Measurements from ENCODE around the gene ABCD2.

ABCD2 gene

DNA sequence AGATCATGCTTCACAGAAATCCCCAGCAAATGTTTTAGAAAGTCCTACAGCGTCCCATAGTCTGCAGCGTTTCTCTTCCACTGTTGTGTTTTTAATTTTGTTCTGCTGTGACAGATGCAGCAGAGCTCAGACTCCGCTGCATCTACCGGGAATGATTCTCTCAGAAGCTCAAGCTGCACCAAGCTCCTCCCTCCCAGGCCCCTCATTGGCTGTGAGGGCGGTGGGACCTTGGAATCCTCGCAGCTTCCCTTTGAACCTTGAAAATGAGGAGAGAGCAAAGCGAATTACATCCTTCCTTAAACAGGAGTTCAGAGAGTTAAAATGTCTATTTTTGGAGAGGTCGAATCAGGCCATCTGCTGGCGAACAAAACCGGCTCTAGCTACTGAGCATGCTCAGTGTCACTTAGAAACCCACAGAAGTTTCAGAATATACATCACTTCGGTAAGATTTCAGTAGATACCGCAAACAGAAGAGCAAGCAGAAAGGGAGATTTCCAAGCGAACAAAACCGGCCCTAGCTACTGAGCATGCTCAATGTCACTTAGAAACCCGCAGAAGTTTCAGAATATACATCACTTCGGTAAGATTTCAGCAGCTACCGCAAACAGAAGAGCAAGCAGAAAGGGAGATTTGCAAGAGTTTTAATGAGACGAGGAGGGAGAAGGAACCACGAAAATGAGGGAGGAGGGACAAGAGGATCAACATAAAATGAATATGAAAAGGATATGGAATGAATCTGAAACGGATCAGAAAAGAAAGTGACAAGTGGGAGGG lies at the start of gene ABCD2:
TSS of gene ABCD2 (minus strand) at position 144 of the 774 bp plus-strand sequence. CDS start 188 bp downstream, outside the sequence.
- Histone ChIP-seq H3K27me3 (peaks cover 18% of the 10 kb centered on the region), H3K27ac (no peak within 1 kb of the TSS), H3K4me3 (ENCODE audit: low read depth in 1 of 2, low read length in 1 of 2) (peak within 1 kb of the TSS in 1 of 2 experiments; percentile 7), H3K4me1 (ENCODE audit: control insufficient read depth in 1 of 2, insufficient read depth in 1 of 2, low read depth in 1 of 2, low read length in 1 of 2) (no peaks in the 10 kb centered on the region), H3K9me3 (no peaks in the 10 kb centered on the region), H3K36me3 (no peaks in the 10 kb centered on the region)
- TF ChIP-seq, protein P1, sequence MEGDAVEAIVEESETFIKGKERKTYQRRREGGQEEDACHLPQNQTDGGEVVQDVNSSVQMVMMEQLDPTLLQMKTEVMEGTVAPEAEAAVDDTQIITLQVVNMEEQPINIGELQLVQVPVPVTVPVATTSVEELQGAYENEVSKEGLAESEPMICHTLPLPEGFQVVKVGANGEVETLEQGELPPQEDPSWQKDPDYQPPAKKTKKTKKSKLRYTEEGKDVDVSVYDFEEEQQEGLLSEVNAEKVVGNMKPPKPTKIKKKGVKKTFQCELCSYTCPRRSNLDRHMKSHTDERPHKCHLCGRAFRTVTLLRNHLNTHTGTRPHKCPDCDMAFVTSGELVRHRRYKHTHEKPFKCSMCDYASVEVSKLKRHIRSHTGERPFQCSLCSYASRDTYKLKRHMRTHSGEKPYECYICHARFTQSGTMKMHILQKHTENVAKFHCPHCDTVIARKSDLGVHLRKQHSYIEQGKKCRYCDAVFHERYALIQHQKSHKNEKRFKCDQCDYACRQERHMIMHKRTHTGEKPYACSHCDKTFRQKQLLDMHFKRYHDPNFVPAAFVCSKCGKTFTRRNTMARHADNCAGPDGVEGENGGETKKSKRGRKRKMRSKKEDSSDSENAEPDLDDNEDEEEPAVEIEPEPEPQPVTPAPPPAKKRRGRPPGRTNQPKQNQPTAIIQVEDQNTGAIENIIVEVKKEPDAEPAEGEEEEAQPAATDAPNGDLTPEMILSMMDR (IDR thresholded peaks at IDR 0.05), result no peak

DNA sequence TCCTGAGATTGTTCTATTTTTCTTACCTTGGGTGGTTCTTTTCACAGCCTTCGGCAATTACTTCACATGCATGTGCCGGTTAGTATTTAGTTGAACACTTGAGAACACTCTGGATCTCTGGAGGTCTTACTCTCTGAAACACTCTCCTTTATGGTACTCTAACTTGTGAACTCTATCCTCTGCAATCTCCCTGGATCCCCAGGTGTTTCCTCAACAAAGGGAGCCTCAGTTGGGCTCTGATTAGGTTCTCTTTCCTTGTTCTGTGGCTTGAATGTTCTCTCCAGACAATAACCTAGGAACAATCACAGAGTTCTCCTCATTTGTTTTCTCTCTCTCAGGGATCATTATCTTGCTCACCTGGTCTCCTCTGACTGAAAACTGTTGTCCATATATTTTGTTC lies 40.5 kb upstream of the ABCD2 start:
- Histone ChIP-seq H3K36me3 (no peaks in the 10 kb centered on the region), H3K9me3 (no peaks in the 10 kb centered on the region), H3K4me1 (ENCODE audit: control insufficient read depth in 1 of 2, insufficient read depth in 1 of 2, low read depth in 1 of 2, low read length in 1 of 2) (no peaks in the 10 kb centered on the region), H3K27me3 (no peaks in the 10 kb centered on the region), H3K4me3 (ENCODE audit: low read depth in 1 of 2, low read length in 1 of 2) (no peak overlapping the region), H3K27ac (no peak overlapping the region)
- TF ChIP-seq, protein P1 (IDR thresholded peaks at IDR 0.05), result no peak

DNA sequence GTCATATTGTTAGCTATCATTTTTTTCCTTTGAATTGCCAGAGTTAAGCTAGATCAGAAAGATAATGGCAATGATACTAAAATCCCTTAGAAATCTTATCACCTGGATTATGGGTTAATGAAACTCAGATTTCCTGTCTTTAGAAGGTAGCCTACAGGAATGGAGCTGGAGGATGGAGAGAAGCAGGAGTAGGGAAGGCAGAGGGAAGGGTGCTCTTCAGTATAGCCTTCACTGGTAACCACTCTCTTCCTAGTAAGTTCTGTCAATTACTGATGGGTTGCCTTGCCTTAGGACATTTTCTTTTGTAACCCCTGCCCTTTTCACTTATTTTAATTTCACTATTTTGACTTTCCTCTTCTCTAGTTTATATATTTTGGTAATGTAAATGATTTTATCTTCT lies 27.8 kb upstream of the ABCD2 start:
- TF ChIP-seq, protein P1 (IDR thresholded peaks at IDR 0.05), result no peak
- H3K4me3 ChIP-seq (ENCODE audit: low read depth in 1 of 2, low read length in 1 of 2), result no peak overlapping the region

DNA sequence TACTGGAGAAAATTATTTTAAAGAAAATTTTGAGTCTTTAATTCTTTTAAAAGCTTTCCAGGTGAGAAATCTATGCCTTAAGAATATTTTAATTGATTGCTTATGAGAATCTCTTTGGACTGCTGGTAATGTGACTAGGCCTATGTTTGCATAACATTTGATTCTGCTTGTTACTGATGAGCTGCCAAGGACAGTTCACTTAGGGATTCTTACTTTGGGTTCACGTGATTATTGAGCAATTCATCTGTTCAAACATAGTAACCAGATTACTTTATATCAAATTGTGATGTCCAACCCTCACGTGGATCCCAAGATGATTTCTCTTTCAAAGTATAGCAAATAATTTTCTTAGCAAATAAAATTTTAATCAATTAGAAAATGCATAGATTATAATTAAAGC lies 27.4 kb upstream of the ABCD2 start:
- Histone ChIP-seq H3K27me3 (no peaks in the 10 kb centered on the region), H3K27ac (no peak overlapping the region), H3K9me3 (no peaks in the 10 kb centered on the region), H3K36me3 (no peaks in the 10 kb centered on the region), H3K4me1 (ENCODE audit: control insufficient read depth in 1 of 2, insufficient read depth in 1 of 2, low read depth in 1 of 2, low read length in 1 of 2) (no peaks in the 10 kb centered on the region), H3K4me3 (ENCODE audit: low read depth in 1 of 2, low read length in 1 of 2) (no peak overlapping the region)
- TF ChIP-seq, protein P1 (IDR thresholded peaks at IDR 0.05), result no peak

More for the DNA sequence above, 27.8 kb upstream of the ABCD2 start:
- Histone ChIP-seq H3K27me3 (no peaks in the 10 kb centered on the region), H3K27ac (no peak overlapping the region), H3K9me3 (no peaks in the 10 kb centered on the region), H3K36me3 (no peaks in the 10 kb centered on the region), H3K4me1 (ENCODE audit: control insufficient read depth in 1 of 2, insufficient read depth in 1 of 2, low read depth in 1 of 2, low read length in 1 of 2) (no peaks in the 10 kb centered on the region)

DNA sequence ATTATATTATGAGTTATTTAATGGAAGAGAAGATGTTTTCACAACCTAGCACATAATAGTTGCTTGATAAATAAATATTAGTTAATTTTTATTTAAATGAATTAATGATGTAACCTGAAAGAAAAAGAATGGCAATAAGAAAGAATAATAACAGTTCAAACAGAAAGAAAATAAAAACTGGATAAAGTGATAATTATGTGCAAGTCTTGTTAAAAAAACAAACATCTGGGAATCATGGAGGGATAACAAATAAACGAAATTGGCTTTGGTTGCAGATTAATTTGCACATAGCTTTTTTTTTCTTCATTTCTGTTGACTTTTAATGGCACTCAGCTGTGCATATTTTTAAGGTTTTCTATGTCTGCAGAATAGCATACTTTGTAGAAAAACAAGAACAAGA lies 23.4 kb upstream of the ABCD2 start:
- Histone ChIP-seq H3K27me3 (no peaks in the 10 kb centered on the region), H3K36me3 (no peaks in the 10 kb centered on the region), H3K4me3 (ENCODE audit: low read depth in 1 of 2, low read length in 1 of 2) (no peak overlapping the region), H3K4me1 (ENCODE audit: control insufficient read depth in 1 of 2, insufficient read depth in 1 of 2, low read depth in 1 of 2, low read length in 1 of 2) (no peaks in the 10 kb centered on the region), H3K27ac (no peak overlapping the region), H3K9me3 (no peaks in the 10 kb centered on the region)
- TF ChIP-seq, protein P1 (IDR thresholded peaks at IDR 0.05), result no peak

Measured in neutrophil (primary cell).